GM21528 (cell line): ENCODE results near the gene NKTR.

ENCODE experiments used
- ATAC-seq: cut with Tn5 transposase; IDR thresholded peaks from one replicate; pipeline ENCODE4 v1.9.1; 2021; ENCODE audit warnings: mild to moderate bottlenecking, moderate library complexity; ENCODE audit not compliant: unreplicated experiment, low FRiP score

Gene NKTR

GRCh38 chr3:42691816-42692666 lies 91.6 kb downstream of the NKTR start:
- no peak for ATAC-seq

- ATAC-seq: no peak
Observed at GRCh38 chr3:42692667-42693529, 92.4 kb downstream of the NKTR start.

GRCh38 chr3:42693530-42693930 lies 93.0 kb downstream of the NKTR start:
- no peak for ATAC-seq

DNA sequence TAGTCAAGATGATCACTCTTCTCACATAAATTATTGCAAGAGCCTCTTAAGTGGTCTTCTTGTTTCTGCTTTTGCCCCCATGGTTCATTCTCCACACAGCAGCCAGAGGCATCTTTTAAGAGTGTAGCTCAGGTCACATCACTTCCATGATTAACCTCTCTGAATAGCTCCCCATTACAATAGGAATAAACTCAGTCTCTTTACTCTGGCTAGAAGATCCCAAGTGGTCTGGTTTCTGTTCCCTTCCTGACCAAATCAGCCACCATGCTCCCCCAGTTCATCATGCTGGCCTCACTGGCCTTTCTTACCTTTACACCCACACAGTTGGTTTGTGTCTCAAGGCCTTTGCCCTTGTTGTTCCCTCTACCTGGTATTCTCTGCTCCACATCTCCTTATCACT lies 93.9 kb downstream of the NKTR start:
- ATAC-seq: no peak

- no peak for ATAC-seq
Observed at GRCh38 chr3:42696356-42697288, 96.1 kb downstream of the NKTR start.

DNA sequence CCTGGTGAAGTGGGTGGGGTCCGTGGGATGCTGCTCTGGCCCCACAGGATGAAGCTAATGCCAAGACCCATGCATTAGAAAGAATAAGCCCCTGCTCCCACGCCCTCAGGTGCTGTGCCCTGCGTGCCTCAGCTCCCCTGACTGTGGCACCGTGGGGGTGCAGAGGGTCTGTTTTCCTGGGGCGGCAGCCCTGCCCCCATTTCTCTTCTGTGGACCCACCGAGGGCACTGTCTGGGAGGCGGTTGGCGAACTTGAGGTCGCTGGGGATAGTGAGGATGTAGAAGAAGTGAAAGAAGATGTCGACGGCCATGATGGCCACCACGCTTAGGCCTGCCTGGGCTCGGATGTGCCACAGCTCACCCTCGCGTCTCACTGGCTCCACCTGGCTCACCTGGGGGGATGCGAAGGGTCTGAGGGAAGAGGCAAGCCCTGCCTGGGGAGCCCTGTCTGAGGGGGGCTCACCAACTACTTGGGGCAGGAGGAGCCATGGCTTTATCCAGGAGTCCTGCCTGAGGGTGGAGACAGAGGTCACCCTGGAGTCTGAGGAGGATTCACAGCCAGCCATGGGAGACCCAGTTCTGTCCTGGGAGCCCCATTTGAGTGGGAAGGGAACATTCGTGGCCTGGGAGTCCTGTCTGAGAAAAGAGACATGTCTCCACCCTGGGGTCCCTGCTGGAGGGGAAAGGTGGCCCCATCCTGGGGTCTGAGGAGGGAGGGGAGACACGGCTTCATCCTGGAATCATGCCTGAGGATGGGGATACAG lies 97.0 kb downstream of the NKTR start:
- ATAC-seq: no peak
